ENCODE measurements around the gene DGKH. TPM values are rescaled to one million over a fixed set of nuclear protein-coding genes. Genes with fewer than 3 reads are reported as not detected.

The DGKH gene
- total RNA-seq, 1 experiment from 2014 or later, result 22.8 TPM

Other genes with a start within 250 kb of the DGKH start
- 11.2 TPM for gene VWA8, start 87.5 kb upstream of the DGKH start, total RNA-seq (2021; ENCODE audit: unreplicated experiment)
- 17.8 TPM for gene AKAP11, start 223.5 kb downstream of the DGKH start, total RNA-seq (2021; ENCODE audit: unreplicated experiment)